ENCODE results near the gene FCER1A.

DNA sequence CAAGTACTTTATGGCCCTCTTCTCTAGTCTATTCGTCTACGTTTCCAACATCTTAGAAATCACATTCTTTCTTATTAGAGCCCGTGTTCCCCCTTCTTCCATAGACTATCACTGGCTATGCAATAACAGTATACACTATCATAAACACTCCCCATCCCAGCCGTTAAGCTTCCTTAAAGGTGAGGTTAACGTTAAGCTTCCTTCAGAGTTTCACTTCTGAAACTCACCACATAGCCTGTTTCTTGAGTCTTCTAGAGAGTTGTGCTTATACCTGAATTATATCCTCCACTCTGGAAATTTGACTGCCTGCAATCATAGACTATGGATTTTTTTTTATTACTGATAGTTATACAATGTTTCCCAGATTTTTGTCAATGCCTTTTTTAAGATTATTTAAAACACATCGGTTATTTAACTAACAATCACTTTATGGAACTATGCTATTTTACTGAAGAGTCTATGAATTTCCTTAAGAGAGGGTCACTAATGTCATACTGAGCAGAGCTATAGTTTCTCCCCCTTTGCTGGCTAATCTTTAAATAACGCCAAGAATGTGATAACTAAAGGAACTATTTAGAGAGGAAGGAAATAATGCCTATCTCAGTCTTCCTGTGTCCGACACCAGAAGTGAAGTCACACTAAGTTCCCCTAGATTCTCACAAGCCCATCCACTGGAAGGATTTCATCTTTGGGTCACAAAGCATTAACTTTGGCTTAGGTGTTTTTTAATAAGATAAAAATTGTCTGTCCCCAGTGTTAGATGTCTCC lies 16.8 kb downstream of the FCER1A start:
- TF ChIP-seq, protein P1, sequence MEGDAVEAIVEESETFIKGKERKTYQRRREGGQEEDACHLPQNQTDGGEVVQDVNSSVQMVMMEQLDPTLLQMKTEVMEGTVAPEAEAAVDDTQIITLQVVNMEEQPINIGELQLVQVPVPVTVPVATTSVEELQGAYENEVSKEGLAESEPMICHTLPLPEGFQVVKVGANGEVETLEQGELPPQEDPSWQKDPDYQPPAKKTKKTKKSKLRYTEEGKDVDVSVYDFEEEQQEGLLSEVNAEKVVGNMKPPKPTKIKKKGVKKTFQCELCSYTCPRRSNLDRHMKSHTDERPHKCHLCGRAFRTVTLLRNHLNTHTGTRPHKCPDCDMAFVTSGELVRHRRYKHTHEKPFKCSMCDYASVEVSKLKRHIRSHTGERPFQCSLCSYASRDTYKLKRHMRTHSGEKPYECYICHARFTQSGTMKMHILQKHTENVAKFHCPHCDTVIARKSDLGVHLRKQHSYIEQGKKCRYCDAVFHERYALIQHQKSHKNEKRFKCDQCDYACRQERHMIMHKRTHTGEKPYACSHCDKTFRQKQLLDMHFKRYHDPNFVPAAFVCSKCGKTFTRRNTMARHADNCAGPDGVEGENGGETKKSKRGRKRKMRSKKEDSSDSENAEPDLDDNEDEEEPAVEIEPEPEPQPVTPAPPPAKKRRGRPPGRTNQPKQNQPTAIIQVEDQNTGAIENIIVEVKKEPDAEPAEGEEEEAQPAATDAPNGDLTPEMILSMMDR (IDR thresholded peaks at IDR 0.05) = no peak
- TF ChIP-seq POLR2A (IDR thresholded peaks at IDR 0.05) (no peak), POLR2AphosphoS5 (IDR thresholded peaks at IDR 0.05; ENCODE audit: insufficient read depth in 1 of 2, low read depth in 1 of 2) (no peak)

Measured in vagina (tissue), 2 donors.